Superior temporal gyrus (tissue), 1 donor: ENCODE data around the gene RAB22A.

Experiments
- DNase-seq: peaks from one replicate; pipeline ENCODE4 v3.0.0-alpha.2; 2016; ENCODE audit errors: extremely low spot score

The RAB22A gene

DNA sequence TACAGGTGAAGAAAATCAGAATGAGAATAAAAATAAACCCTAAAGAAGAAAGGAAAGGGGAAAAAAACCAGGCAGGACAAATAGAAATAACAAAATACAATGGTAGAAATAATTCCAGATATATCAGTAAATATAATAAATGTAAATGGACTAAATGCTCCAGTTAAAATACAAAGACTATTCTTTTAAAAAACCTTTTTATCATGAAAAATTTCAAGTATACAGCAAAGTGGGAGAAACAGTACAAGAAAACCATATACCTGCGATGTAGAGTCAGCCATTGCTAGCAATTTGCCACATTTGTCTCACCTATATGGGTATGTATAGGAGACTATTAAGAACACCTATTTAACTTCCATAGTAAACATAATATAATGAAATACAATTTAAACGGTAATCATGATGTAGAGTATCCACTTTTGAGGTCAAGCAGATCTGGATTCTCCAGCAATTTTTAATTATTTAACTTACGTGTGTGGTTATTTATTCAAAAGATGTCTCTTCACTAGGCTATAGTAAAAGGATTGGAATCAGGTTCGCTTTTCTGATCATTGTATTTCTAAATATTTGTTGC is 78.6 kb downstream of the RAB22A start:
- DNase-seq = no peak

DNA sequence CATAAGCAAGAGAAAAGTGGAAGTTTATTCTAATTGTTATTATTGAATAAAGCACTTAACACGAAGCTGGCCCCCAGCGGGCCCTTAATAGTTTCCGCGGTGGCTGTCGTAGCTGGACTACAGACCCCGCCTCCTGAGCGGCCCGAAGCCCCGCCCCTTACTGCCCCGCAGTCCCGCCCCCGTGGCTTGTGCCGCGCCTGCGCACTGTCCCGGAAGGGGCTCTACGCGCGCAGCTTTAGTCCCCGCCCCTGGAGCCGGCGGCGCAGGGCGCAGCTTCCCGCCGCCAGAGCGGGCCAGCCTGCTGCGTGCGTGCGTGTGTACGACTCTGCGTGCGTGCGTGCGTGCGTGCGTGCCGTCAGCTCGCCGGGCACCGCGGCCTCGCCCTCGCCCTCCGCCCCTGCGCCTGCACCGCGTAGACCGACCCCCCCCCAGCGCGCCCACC is 79.4 kb downstream of the RAB22A start, which contains the start of gene VAPB:
Gene VAPB, plus strand, starts transcription at position 348 of the 442 bp plus-strand sequence. CDS start 231 bp downstream, outside the sequence.
- peak; percentile 97 for DNase-seq

DNA sequence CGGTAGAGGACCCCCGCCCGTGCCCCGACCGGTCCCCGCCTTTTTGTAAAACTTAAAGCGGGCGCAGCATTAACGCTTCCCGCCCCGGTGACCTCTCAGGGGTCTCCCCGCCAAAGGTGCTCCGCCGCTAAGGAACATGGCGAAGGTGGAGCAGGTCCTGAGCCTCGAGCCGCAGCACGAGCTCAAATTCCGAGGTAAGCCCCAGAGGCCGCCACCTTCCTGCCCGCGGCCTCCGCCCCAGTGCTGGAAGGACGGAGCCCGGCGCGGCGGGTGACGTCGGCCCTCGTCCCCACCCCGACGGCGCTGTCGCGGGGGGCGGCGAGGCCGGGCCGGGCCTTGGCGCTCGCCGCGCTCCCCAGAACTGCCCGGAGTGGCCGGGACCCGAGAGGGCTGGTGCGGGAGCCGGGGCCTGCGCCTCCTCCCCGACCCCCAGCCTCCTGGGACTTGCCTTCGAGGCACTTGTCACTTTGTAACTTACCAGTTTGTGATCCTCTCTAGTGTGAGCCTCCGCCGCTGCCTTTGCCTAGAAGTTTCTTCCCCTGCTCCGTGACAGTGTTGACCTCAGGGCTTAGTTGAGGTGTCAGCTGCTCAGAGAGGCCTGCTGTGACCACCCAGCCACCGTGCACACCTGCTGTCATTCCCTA is 79.9 kb downstream of the RAB22A start:
- DNase-seq = peak; percentile 18

DNA sequence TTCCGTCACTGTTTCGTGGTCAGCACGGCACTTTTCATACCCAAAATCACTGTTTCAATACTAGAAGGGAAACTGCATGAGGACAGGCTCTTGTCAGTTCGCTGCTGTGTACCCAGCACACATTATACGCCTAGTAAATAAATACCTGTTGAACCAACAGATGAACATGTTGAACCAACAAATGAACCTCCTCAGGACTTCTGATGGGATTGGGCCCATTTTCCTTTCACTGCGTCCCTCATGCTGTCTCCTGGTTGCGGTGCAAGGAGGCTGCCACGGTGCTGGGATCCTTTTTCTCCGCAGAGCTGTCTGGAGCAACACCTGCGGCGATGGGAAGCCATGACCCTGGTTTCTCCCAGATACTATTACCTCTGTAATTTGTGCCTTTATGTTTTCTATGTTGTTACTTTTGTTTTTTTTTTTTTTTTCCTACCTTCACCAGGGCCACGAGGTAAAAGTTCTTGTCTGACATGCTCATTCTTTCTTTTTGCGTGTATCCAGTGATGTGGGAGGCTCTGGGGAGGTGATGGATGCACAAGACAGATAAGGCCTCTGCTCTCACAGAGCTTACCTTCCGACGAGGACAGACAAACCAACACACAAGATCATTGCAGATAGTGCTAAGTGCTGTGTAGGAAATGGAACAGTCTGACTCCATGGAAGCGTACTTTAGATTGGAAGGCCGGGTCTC is 80.6 kb downstream of the RAB22A start:
- DNase-seq = no peak

DNA sequence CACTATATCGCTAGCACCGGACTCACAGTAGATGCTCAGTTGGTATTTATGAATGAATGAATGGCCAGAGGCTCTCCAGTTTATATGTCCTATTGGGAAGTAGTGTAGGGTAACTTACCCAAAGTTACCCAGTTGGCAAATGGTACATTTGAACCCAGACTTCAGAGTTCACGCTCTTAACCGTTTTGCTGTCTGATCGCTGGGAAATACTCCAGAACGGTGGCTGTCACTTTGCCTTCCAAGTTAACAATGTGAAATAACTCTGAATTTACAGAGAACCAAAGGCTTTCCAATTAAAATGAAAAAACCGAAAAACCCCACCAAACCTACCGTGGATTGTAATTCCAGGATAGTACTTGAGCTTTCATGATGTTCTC is 81.1 kb downstream of the RAB22A start:
- DNase-seq = no peak

DNA sequence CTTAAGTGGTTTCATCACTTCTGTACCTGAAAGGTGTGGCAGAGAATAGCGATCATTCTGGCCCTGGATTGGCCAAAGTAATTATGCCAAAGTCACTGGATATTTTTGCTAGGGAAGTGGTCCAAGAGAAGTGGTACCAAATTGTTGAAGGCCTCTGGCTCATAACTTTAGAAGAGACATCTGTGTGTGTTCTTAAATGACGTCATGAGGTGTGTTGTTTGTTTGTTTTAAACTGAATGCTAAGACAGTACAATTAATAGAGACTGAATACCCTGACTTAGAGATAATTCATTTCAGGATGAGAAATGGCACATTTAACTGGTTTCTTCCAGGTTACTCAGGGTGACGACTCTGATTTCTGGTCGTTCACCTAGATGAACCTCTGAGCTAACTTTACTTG is 82.8 kb downstream of the RAB22A start:
- no peak for DNase-seq

DNA sequence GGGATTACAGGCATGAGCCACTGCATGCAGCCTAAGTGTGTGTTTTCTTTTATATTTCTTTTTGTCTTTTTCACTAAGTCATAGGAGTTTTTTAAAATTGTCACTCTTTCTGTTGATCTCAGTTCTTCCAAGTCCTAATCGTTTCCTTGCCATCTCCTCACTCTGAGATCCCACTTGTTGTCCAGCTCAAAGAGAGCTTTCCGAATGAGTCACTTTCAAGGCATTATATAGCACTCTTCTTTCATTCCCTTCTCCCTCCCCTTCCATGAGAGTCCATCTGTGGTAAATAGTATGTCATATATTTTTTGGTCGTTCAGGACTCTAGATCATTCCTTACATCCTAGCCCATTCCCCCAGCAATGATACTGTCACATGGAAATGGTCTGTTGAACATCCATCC is 83.8 kb downstream of the RAB22A start:
- no peak for DNase-seq

DNA sequence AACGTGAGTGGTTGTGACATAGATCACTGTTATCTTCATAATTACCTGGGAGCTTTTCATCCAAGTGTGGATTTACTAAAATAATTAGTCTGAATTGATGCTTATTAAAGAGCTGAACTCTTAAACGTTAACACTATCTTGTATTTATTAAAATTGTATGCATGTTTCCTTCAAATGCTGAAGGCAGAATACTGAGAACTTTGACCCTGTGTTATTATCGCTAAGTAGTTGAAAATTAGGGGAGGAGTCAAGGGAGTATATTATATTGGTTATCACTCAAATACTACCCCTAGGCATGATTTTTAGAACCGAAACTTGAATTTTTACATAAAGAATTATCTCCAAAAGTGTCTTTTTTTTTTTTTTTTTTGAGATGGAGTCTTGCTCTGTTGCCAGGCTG is 85.3 kb downstream of the RAB22A start:
- DNase-seq = no peak

DNA sequence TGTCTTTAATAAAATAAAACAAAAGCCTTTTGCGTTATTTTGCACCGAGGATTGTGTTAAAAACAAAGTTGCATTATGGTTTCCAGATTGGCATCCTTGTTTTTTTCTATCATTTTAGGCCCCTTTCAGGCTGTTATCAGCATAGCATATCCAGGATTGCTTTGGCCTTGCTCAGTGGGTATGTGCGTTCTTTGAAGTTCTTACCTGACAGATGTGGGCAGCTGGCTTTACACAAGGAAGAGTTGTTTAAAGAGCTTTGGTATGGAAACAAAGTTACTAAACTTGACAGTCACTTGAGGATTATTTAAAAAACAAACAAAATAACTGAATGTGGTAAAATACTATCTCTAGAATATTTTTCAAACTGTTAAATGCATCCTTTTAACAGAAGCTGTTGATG is 86.1 kb downstream of the RAB22A start:
- no peak for DNase-seq

DNA sequence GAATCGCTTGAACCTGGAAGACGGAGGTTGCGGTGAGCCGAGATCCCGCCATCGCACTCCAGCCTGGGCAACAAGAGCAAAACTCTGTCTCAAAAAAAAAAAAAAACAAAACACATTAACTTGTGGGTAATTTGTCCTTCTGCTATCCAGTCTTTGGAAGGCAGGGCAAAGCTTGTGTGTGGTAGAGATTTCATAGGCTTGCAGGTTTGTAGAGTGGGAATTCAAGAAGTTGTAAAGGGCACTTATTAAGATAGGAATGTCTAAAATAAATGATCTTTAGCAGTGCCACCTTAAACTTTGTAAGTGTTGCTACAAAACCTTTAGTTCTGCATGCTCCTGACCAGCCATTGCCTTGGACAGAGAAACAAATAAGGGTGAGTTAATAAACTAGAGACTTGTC is 87.9 kb downstream of the RAB22A start:
- DNase-seq = no peak

DNA sequence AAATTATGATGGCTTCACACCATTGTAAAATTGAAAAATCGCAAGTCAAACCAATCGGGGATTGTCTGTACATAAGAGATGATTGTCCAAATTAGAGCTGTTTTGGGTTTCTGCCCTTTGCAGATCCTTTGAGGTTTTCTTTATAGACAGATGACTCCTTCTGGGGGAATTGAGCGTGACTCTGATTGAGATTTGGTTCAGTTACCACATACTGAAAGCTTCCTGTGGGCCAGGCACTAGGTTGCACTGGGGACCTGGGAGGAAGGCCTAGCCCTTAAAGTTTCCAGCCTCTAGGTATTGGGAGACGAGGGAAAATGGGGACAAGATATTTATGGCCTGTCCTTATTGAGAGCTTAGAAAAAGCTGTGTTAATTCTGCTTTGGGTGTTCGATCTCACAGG is 88.7 kb downstream of the RAB22A start:
- DNase-seq = no peak

DNA sequence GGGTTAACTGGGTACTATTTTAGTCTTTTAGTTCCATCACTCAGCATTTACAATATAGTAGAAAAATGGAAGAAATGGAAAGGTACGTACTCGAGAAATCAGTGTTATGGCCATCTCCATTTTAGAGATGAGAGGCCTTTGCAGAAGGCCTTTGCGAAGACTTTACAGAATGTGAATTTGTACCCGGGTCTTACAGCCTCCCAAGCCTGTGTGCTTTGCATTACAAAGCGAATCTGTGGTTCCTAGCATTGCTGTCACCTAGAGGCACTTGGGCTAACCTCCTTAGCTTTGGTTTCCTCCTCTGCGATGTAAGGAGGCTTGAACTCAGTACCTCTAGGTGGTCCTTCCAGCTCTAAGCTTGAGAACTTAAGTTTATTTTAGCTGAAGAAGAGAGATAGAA is 90.4 kb downstream of the RAB22A start:
- DNase-seq = no peak

DNA sequence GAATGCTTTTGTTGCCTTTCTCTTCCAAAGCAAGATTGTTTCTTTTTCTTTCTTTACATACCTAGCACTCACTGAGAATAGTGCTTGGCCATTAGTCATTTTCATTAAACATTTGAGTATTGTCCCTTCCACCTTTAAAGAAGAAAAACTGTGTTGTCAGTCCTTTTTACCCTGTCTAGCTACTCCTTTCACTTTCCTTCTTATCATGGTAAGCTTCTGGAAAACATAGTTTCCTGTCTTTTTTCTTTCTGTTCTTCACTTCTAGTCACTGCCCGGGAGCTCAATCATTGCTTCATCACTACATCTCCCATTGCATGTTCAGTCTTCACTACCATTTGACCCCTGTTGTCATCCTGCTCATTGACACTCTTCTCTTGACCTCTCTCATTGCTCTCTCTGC is 91.6 kb downstream of the RAB22A start:
- DNase-seq = no peak

DNA sequence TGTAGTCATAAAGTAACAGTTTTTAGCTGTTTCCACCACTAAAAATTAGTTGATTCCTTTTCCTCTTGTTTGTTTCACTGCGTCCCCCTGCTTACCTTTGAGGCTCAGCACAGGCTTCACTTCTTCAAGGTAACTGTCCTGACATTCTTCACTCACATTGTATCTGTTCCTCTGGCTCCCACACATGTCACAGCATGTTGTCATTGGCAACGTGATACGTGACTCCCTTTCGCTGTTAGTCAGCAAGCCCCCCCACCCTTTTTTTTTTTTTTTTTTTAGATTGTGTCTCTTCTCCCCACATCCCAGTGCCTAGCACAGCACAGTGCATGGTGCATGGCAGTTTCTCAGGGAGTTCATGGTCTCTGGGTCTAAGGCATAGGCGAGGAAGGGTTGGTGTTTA is 92.8 kb downstream of the RAB22A start:
- no peak for DNase-seq

DNA sequence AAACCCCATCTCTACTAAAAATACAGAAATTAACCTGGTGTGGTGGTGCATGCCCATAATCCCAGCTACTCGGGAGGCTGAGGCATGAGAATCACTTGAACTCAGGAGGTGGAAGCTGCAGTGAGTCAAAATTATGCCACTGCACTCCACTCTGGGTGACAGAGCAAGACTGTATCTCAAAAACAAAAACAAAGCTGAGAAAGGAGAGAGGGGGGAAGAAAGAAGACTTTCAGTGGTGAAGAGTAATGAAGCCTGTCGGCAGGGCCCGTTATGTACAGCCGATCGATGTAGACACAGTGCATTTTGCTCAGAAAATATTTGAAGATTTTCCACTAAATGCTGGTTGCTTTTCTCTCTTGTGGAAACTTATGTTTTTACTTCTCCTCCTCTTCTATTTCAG is 93.3 kb downstream of the RAB22A start:
- DNase-seq = no peak

DNA sequence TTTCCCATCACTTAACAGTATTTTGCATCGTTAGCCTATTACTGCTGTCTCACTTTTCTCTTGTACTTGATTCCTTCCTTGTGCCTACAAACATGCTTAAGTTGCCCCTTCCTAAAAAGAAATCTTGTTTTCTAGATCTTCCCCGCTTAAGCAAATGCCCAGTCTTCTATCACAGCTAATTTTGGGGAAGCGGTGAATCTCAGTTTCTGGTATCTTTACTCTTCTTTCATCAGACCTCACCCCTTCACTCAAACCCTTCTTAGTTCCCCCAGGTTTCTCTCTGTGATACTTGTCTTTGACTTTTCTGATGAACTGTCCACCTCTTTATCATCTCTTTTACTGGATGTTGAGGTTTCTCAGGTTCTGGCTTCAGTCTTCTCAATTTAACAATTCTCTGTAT is 93.8 kb downstream of the RAB22A start:
- DNase-seq = no peak

DNA sequence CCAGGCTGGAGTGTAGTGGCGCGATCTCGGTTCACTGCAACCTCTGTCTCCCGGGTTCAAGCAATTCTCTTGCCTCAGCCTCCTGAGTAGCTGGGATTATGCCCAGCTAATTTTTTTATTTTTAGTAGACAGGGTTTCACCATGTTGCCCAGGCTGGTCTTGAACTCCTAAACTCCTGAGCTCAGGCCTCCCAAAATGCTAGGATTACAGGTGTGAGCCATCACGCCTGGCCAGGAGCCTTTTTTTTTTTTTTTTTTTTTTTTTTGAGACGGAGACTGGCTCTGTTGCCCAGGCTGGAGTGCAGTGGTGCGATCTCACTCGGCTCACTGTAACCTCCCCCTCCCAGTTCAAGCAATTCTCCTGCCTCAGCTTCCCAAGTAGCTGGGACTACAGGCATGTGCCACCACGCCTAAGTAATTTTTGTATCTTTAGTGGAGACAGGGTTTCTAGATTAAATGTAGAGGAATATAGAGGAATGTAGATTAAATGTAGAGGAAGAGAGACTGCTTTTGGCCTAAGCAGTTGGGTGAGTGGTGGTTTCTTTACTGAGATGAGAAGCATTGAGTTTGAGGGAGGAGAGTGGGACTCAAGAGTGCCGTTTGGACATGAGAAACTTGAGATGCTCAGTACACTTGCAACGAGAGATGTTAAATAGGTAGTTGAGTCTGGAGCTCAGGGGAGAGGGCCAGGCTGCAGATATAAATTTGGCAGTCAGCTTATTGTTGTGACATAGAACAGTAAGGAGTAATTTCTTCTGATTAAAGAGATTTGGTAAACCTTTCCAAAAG is 96.2 kb downstream of the RAB22A start:
- DNase-seq = no peak

DNA sequence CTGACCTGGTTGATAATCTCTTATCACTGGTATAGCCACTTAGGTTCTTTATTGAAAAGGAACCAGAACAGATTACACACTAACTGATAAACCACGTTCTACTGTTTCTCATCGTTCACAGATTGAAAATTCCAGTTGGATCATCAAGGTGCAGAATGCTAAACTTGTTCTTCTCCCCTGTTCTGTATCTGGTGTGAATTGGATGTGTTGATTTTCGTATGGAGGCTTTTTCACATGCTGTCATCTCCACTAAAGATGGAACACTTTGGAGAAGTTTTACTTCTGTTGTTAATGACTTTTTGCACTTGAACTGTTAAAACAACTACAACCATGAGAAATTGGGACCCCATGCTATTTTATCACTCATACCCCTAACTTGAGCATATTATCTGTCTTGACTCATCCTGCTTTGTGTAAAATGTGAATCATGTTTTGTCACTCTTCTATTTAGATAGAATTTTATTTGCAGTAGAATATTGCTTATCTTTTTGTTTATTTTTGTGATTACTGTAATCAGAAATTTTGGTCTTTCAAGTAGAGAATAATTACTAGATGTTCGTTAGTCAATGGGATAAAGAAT is 97.0 kb downstream of the RAB22A start:
- DNase-seq = no peak

DNA sequence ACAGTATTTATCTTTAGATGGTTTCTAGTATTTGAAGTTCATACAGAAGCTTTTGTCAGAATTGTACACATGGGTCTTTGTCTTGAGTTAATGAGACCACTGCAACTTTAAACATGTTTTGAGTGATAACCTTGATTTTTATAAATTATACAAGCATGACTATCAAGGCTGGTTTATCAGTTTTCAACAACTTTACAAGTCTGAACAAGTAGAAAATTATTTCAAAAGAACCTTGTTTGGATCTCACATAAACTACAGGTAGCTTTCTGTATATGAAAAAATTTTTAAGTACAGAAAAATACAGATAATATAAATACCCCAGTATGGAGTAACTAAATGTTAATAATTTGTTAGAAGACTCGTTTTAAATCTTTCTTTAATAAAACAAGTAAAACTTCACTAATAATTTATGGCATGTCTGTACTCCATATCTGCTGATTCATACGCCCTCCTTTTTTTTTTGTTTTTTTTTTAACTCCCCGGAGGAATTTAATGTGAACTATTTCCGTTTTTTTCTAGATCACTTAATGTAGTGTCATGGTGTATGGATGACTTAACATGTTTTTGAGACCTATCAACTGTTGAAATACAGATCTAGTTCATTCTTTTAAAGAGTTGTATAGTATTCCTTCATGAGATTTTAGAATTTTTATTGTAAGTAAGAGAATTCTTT is 97.8 kb downstream of the RAB22A start:
- DNase-seq = no peak

DNA sequence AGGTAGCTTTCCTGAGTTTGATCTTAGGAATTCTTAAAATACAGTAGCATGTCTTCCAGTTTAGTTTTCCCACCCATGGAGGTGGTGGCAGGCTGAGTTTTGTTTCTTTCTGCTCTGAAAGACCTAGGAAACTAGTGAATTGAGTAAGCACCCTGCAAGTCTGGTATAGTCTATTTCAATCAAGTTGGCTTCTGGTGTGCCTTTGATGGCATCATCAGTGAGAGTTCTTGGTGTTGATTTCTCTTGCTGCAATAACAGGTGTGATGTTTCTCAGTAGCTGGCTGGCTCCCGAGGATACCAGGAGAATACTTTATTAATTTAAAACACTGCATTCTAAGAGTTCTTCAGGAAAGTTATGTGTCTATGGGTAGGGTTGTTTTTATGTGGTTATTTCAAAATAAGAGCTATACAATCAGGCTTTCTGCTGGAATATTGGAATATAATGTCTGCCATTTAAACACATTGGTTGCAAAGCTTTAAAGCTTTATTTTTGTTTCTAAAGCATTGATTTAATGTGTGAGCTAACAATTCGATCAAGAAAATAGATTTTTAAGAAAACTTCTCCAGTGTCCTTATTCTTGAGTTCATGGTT is 98.5 kb downstream of the RAB22A start:
- DNase-seq = no peak

DNA sequence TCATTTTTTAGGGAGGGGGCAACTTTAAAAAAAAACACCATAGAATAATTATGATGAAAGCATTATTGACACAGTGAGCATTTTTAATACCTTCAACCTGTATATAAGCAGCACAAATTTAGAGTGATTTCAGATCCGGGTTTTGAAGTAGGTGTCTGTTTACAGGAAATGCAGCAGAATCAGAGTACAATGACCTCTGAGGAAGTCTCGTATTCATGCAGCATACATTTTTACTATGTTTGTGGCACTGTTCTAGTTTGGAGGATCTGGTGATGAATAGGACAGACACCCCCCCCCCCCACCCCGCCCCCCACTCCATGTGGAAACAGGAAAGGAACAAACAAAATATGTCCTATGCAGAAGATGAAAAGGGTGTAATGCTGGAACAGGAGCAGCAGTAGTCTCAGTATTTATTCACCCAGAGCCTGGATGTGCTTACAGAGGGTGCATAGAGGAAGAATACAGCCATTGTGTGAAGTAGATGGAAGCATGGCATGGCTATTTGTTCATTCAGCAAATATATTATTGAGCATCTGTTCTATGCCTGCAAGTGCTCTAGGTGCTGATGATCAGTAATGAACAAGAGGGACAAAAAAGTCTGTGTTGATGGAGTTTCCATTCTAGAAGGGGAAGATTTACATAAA is 99.2 kb downstream of the RAB22A start:
- peak; percentile 59 for DNase-seq
